MCF 10A (cell line): ENCODE data around the gene FIBCD1. TPM values are rescaled to one million over a fixed set of nuclear protein-coding genes. Genes with fewer than 3 reads are reported as not detected.

Source experiments
- BruUV-seq: library from RNA; stranded (reverse); fragments of 400-500 nt; replicated peaks from 2 replicates; lab custom pipeline; 2021; lab: Mats Ljungman, UMichigan
- CTCF ChIA-PET: fragments of 300-600 bp; sonication (Branson Sonifier 250); formaldehyde crosslinking; extraction: SDS; loops from one replicate; lab custom pipeline; 2021; ENCODE audit warnings: antibody characterized with exemption, inconsistent platforms; lab: Yijun Ruan, JAX
- POLR2A ChIA-PET: fragments of 300-600, 350-650 bp; sonication (Branson Sonifier 250); formaldehyde crosslinking; extraction: SDS; loops from one replicate; lab custom pipeline; 2020; ENCODE audit warnings: antibody characterized with exemption, inconsistent platforms; lab: Yijun Ruan, JAX
- DNase-seq: peaks from one replicate; pipeline ENCODE4 v3.0.0-alpha.2; 2018; ENCODE audit not compliant: unreplicated experiment
- H3K27ac Mint-ChIP-seq: one replicate; pipeline ENCODE4 v1.8.0; 2022; ENCODE audit warnings: mild to moderate bottlenecking, low read depth, mixed read lengths; ENCODE audit not compliant: unreplicated experiment
- H3K27me3 Mint-ChIP-seq: one replicate; pipeline ENCODE4 v1.8.0; 2022; ENCODE audit warnings: mixed read lengths; ENCODE audit not compliant: insufficient read depth, unreplicated experiment
- H3K36me3 Mint-ChIP-seq: one replicate; pipeline ENCODE4 v1.8.0; 2022; ENCODE audit warnings: mild to moderate bottlenecking, moderate library complexity, mixed read lengths; ENCODE audit not compliant: insufficient read depth, unreplicated experiment
- H3K4me1 Mint-ChIP-seq: one replicate; pipeline ENCODE4 v1.8.0; 2022; ENCODE audit warnings: mixed read lengths; ENCODE audit not compliant: insufficient read depth, unreplicated experiment
- H3K4me3 Mint-ChIP-seq: one replicate; pipeline ENCODE4 v1.8.0; 2022; ENCODE audit warnings: mild to moderate bottlenecking, moderate library complexity, mixed read lengths; ENCODE audit not compliant: unreplicated experiment
- H3K9me3 Mint-ChIP-seq: one replicate; pipeline ENCODE4 v1.8.0; 2022; ENCODE audit warnings: mixed read lengths; ENCODE audit not compliant: unreplicated experiment
- intact Hi-C: fragments of 100-400 bp; cut with micrococcal nuclease; formaldehyde crosslinking; loops from 2 replicates; pipeline ENCODE4 v1.14.1; 2022
- total RNA-seq: library from RNA; stranded (reverse); gene quantifications from 2 replicates; pipeline ENCODE4 v1.2.3, GENCODE V29; 2022
- TF ChIP-seq, protein P1 (sequence below): fragments of 200-600 bp; IDR thresholded peaks from one replicate; pipeline ENCODE4 v1.8.0; 2022; ENCODE audit warnings: antibody characterized with exemption, mild to moderate bottlenecking; ENCODE audit not compliant: unreplicated experiment

FIBCD1 gene
- total RNA-seq, 1 experiment from 2014 or later = 1.6 TPM

DNA sequence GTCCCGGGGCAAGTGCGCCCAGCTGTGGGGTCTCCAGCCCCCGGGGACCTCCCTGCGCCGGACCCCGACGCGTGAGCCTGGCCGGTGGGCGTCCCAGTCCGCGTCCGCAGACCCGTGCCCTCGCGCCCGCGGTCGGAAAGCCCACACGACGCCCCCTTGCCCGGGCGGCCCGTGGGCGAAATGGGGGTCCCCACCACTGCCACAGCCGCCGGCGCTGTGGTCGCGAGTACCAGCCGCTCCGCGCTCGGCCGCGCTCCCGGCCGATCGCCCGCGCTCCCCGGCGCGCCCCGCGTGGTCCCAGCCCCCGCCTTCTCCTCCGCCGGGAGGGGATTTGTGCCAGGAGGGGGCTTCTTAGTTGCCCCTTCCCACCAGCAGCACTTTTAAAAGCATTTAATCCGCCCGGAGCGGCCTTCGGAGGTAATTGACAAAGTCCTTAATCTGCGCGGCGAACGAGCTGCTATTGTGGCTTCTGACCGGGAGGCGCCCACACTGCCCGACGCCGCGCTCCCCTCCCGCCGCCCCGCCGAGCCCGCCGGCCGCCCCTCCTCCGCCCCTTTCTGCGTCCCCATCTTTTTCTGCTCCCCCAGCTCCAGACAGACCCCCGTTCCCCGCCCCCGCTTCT, 469 bp upstream of the FIBCD1 start:
- CTCF ChIA-PET = interaction anchor here (0.8 kb wide), 1 partner anchor 110 kb away, joined by 3 read pairs; no protein-coding TSS in a partner anchor
- Mint-ChIP-seq H3K4me3 (peak overlapping the region; percentile 46), H3K27me3 (peaks cover 11% of the 10 kb centered on the region), H3K4me1 (peaks cover 18% of the 10 kb centered on the region), H3K27ac (no peak overlapping the region), H3K36me3 (no peaks in the 10 kb centered on the region), H3K9me3 (no peaks in the 10 kb centered on the region)
- no TSS peak for BruUV-seq
- no peak for DNase-seq
- POLR2A ChIA-PET = no interaction called here
- TF ChIP-seq, protein P1, sequence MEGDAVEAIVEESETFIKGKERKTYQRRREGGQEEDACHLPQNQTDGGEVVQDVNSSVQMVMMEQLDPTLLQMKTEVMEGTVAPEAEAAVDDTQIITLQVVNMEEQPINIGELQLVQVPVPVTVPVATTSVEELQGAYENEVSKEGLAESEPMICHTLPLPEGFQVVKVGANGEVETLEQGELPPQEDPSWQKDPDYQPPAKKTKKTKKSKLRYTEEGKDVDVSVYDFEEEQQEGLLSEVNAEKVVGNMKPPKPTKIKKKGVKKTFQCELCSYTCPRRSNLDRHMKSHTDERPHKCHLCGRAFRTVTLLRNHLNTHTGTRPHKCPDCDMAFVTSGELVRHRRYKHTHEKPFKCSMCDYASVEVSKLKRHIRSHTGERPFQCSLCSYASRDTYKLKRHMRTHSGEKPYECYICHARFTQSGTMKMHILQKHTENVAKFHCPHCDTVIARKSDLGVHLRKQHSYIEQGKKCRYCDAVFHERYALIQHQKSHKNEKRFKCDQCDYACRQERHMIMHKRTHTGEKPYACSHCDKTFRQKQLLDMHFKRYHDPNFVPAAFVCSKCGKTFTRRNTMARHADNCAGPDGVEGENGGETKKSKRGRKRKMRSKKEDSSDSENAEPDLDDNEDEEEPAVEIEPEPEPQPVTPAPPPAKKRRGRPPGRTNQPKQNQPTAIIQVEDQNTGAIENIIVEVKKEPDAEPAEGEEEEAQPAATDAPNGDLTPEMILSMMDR = no peak
- intact Hi-C loops = loop anchor here (2.0 to 5.0 kb wide), 3 partner anchors 59 to 169 kb away; no protein-coding TSS in a partner anchor

- POLR2A ChIA-PET = no interaction called here
- no peak for DNase-seq
- CTCF ChIA-PET = no interaction called here
- Mint-ChIP-seq H3K36me3 (no peaks in the 10 kb centered on the region), H3K4me1 (peaks cover 18% of the 10 kb centered on the region), H3K27ac (no peak overlapping the region), H3K9me3 (no peaks in the 10 kb centered on the region), H3K4me3 (peak overlapping the region; percentile 76), H3K27me3 (peaks cover 11% of the 10 kb centered on the region)
- intact Hi-C loops = no loop called here
- BruUV-seq = no TSS peak
- TF ChIP-seq, protein P1 = no peak
Measured at GRCh38 chr9:130938184-130938651, 829 bp downstream of the FIBCD1 start.

DNA sequence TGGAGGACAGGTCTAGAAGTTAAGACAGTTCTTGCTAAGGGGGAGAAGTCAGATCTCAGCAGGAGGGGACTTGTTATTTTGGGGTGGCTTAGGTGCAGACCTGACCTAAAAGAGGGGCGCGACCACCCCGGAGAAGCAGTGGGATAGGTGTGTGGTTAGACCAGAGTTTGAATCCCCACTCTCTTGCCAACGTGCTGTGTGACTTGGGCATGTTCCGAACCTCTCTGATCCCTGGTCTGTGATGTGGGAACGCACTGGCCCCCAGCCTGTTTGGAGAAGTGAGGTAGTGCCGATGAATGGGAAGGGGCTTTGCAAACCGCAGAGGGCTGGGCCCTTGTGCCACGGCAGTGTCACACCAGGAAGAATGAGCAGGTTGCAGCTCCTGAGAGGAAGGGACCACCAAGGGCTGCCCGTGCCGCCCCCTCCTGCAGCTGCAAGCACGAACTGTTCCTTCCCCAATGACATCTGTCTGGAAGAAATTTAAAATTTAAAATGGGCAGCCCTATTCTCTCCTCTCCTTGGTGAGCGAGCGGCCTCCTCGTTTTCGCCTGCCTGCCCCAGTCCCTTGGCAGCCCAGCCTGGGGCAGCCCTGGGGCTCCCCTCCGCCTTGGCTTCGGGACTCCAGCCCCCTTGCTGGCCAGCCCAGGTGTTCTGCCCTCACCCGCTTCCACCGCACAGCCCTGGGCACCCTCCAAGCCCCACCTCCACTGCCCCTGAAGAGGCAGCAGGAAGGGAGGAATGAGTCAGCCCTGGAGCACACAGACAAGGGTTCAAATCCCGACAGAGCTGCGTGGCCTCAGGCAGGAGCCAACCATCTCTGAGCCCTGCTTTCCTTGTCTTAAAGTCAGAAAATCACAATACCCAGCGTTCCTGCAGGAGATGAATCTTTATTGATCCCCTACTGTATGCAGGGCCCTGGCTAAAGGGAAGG, 1.6 kb downstream of the FIBCD1 start:
- no TSS peak for BruUV-seq
- H3K4me3 Mint-ChIP-seq = peak overlapping the region; percentile 54
- peaks cover 11% of the 10 kb centered on the region for H3K27me3 Mint-ChIP-seq
- intact Hi-C loops = no loop called here
- ChIA-PET POLR2A (interaction anchor here (1.0 kb wide), 1 partner anchor 455 kb away, joined by 3 read pairs; no protein-coding TSS in a partner anchor), CTCF (interaction anchor here (0.6 to 2.9 kb wide), 3 partner anchors 72 to 188 kb away, joined by 3 to 14 read pairs (median 3); no protein-coding TSS in a partner anchor)
- H3K9me3 Mint-ChIP-seq = no peaks in the 10 kb centered on the region
- TF ChIP-seq, protein P1 = no peak
- peaks cover 18% of the 10 kb centered on the region for H3K4me1 Mint-ChIP-seq
- DNase-seq = no peak
- no peaks in the 10 kb centered on the region for H3K36me3 Mint-ChIP-seq
- H3K27ac Mint-ChIP-seq = no peak overlapping the region
